ENCODE results near the gene TAF4. TPM values are rescaled to one million over a fixed set of nuclear protein-coding genes. Genes with fewer than 3 reads are reported as not detected.

Gene TAF4
- total RNA-seq, 4 donors from 2014 or later, result 18.9 to 93.5 (median 31.0) TPM

GRCh38 chr20:62064770-62065673 lies 659 bp downstream of the TAF4 start:
- Histone ChIP-seq H3K9me3 (no peaks in the 10 kb centered on the region), H3K4me3 (peak overlapping the region; percentile 63 to 91 (median 70)), H3K27ac (peak overlapping the region; percentile 57 to 97 (median 84)), H3K27me3 (no peaks in the 10 kb centered on the region), H3K4me1 (peaks cover 15 to 54% (median 17%) of the 10 kb centered on the region in 4 donors), H3K36me3 (peaks cover 0 to 4% (median 0%) of the 10 kb centered on the region in 3 donors)
- TF ChIP-seq CTCF (IDR thresholded peaks at IDR 0.05), result no peak
- TF ChIP-seq POLR2A (IDR thresholded peaks at IDR 0.05), result no peak
- DNase-seq, result peak in 1 of 3 donors; percentile 57

GRCh38 chr20:62063981-62064769 lies 1.5 kb downstream of the TAF4 start:
- TF ChIP-seq POLR2A (IDR thresholded peaks at IDR 0.05) (no peak), CTCF (IDR thresholded peaks at IDR 0.05) (peak in 2 of 6 experiments; percentile 21 to 25)
- peaks cover 13 to 46% (median 16%) of the 10 kb centered on the region in 4 donors for H3K4me1 ChIP-seq
- H3K27me3 ChIP-seq, result no peaks in the 10 kb centered on the region
- peak overlapping the region; percentile 33 to 82 (median 50) for H3K4me3 ChIP-seq
- peak in 2 of 3 donors; percentile 65 to 74 for DNase-seq
- peaks cover 0 to 4% (median 0%) of the 10 kb centered on the region in 3 donors for H3K36me3 ChIP-seq
- H3K9me3 ChIP-seq, result no peaks in the 10 kb centered on the region
- peak overlapping the region in 2 of 4 donors; percentile 30 to 60 for H3K27ac ChIP-seq

- peaks cover 0 to 4% (median 0%) of the 10 kb centered on the region in 3 donors for H3K36me3 ChIP-seq
- H3K4me1 ChIP-seq, result peaks cover 8 to 39% (median 16%) of the 10 kb centered on the region in 4 donors
- peak overlapping the region; percentile 33 to 82 (median 50) for H3K4me3 ChIP-seq
- no peak for DNase-seq
- H3K9me3 ChIP-seq, result no peaks in the 10 kb centered on the region
- TF ChIP-seq CTCF (IDR thresholded peaks at IDR 0.05), result no peak
- no peak for TF ChIP-seq POLR2A (IDR thresholded peaks at IDR 0.05)
- H3K27me3 ChIP-seq, result no peaks in the 10 kb centered on the region
- peak overlapping the region in 2 of 4 donors; percentile 30 to 60 for H3K27ac ChIP-seq
Observed at GRCh38 chr20:62063315-62063980, 2.2 kb downstream of the TAF4 start.

GRCh38 chr20:62062661-62063314 lies 2.9 kb downstream of the TAF4 start:
- no peak overlapping the region for H3K27ac ChIP-seq
- peaks cover 0 to 4% (median 0%) of the 10 kb centered on the region in 3 donors for H3K36me3 ChIP-seq
- no peak for TF ChIP-seq CTCF (IDR thresholded peaks at IDR 0.05)
- no peak for TF ChIP-seq POLR2A (IDR thresholded peaks at IDR 0.05)
- no peaks in the 10 kb centered on the region for H3K9me3 ChIP-seq
- H3K4me3 ChIP-seq, result peak overlapping the region in 2 of 4 donors; percentile 63 to 82
- DNase-seq, result no peak
- H3K4me1 ChIP-seq, result peaks cover 7 to 33% (median 13%) of the 10 kb centered on the region in 4 donors
- H3K27me3 ChIP-seq, result no peaks in the 10 kb centered on the region

Measured in Peyer's patch (tissue), 4 donors.